BE2C (cell line): ENCODE data around the gene TIE1.

Experiments used
- DNase-seq: peaks from one replicate; pipeline ENCODE4 v3.0.0-alpha.2; 2020
- H3K27me3 ChIP-seq: fragments of 250-450 bp; sonication (Bioruptor Pico); 2 replicates; pipeline ENCODE4 v1.5.1; 2020; ENCODE audit warnings: mild to moderate bottlenecking
- H3K36me3 ChIP-seq: fragments of 250-450 bp; sonication (Bioruptor Pico); 2 replicates; pipeline ENCODE4 v1.5.1; 2020; ENCODE audit warnings: mild to moderate bottlenecking
- H3K4me1 ChIP-seq: fragments of 250-450 bp; sonication (Bioruptor Pico); 2 replicates; pipeline ENCODE4 v1.5.1; 2020
- H3K4me3 ChIP-seq: 2 replicates; pipeline ENCODE4 v1.5.1; 2011; ENCODE audit warnings: low read depth, low read length
- H3K9me3 ChIP-seq: fragments of 250-450 bp; sonication (Bioruptor Pico); 2 replicates; pipeline ENCODE4 v1.5.1; 2020
- TF ChIP-seq, protein P1 (sequence below): IDR thresholded peaks from 2 replicates; pipeline ENCODE4 v1.5.1; 2012; ENCODE audit warnings: mild to moderate bottlenecking, low read depth, low read length

Gene TIE1

GRCh38 chr1:43344267-43344850 lies 43.6 kb downstream of the TIE1 start:
- TF ChIP-seq, protein P1, sequence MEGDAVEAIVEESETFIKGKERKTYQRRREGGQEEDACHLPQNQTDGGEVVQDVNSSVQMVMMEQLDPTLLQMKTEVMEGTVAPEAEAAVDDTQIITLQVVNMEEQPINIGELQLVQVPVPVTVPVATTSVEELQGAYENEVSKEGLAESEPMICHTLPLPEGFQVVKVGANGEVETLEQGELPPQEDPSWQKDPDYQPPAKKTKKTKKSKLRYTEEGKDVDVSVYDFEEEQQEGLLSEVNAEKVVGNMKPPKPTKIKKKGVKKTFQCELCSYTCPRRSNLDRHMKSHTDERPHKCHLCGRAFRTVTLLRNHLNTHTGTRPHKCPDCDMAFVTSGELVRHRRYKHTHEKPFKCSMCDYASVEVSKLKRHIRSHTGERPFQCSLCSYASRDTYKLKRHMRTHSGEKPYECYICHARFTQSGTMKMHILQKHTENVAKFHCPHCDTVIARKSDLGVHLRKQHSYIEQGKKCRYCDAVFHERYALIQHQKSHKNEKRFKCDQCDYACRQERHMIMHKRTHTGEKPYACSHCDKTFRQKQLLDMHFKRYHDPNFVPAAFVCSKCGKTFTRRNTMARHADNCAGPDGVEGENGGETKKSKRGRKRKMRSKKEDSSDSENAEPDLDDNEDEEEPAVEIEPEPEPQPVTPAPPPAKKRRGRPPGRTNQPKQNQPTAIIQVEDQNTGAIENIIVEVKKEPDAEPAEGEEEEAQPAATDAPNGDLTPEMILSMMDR, result no peak
- H3K27me3 ChIP-seq, result no peaks in the 10 kb centered on the region
- H3K36me3 ChIP-seq, result no peaks in the 10 kb centered on the region
- H3K4me1 ChIP-seq, result no peaks in the 10 kb centered on the region
- H3K9me3 ChIP-seq, result no peaks in the 10 kb centered on the region
- no peak for DNase-seq
- H3K4me3 ChIP-seq, result no peak overlapping the region

DNA sequence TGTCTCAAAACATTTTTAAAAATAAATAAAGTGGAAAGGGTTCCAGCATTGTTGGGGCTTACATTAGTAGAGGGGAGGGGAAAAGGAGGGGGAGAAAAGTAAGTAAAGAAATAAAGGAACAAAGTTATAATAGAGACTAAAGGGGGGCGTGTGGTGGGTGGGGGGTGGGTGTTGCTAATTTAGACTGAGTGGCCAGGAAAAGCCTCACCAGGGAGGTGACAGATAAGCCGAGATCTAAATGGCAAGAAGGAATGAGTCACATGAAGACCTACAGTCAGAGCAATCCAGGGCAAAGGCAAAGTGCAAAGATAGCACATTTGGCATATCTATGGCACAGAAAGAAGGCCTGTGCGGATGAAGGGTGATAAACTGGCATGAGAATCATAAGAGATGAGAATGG lies 44.3 kb downstream of the TIE1 start:
- H3K4me3 ChIP-seq, result no peak overlapping the region
- no peaks in the 10 kb centered on the region for H3K27me3 ChIP-seq
- no peaks in the 10 kb centered on the region for H3K36me3 ChIP-seq
- H3K4me1 ChIP-seq, result no peaks in the 10 kb centered on the region
- no peaks in the 10 kb centered on the region for H3K9me3 ChIP-seq
- DNase-seq, result no peak
- TF ChIP-seq, protein P1, result no peak

GRCh38 chr1:43346636-43347035 lies 45.9 kb downstream of the TIE1 start:
- no peaks in the 10 kb centered on the region for H3K9me3 ChIP-seq
- no peaks in the 10 kb centered on the region for H3K4me1 ChIP-seq
- no peaks in the 10 kb centered on the region for H3K36me3 ChIP-seq
- no peaks in the 10 kb centered on the region for H3K27me3 ChIP-seq
- DNase-seq, result no peak
- no peak overlapping the region for H3K4me3 ChIP-seq
- TF ChIP-seq, protein P1, result no peak

GRCh38 chr1:43348343-43348808 lies 47.6 kb downstream of the TIE1 start:
- Histone ChIP-seq H3K9me3 (no peaks in the 10 kb centered on the region), H3K36me3 (no peaks in the 10 kb centered on the region), H3K4me1 (no peaks in the 10 kb centered on the region), H3K4me3 (peak overlapping the region; percentile 60), H3K27me3 (no peaks in the 10 kb centered on the region)
- TF ChIP-seq, protein P1, result no peak
- no peak for DNase-seq

DNA sequence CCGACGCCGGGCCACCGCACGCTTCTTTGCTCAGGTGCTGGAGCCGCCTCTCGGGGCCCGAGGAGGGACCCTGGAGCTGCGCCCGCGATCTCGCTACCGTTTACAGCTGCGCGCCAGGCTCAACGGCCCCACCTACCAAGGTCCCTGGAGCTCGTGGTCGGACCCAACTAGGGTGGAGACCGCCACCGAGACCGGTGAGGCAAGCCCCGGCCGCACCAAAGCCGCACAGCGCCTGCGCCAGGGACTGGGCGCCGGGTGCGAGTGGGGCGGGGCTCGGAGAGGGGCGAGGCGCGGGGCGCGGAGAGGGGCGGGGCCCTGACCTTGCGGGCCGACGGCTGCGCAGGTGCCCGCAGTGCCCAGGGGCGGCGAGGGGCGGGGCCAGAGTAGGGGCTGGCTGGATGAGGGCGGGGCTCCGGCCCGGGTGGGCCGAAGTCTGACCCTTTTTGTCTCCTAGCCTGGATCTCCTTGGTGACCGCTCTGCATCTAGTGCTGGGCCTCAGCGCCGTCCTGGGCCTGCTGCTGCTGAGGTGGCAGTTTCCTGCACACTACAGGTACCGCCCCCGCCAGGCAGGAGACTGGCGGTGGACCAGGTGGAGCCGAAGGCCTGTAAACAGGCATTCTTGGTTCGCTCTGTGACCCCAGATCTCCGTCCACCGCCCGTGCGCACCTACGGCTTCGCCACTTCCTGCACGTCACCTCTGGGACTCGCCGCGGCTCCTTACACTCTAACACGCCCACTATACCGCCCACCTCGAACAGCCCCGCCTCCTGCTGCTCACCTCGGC lies 48.2 kb downstream of the TIE1 start:
- H3K4me1 ChIP-seq, result no peaks in the 10 kb centered on the region
- H3K27me3 ChIP-seq, result no peaks in the 10 kb centered on the region
- peak overlapping the region; percentile 60 for H3K4me3 ChIP-seq
- TF ChIP-seq, protein P1, result no peak
- no peaks in the 10 kb centered on the region for H3K9me3 ChIP-seq
- DNase-seq, result peak; percentile 84
- no peaks in the 10 kb centered on the region for H3K36me3 ChIP-seq
